HepG2 (cell line): ENCODE results near the gene TPM1. TPM values are rescaled to one million over a fixed set of nuclear protein-coding genes. Genes with fewer than 3 reads are reported as not detected.
A peak's percentile ranks its signal among the peaks of the same experiment; 100 is the strongest.

Experiments
- ATAC-seq: fragments of 200-7000 bp; cut with Tn5 transposase; 3 replicates; pipeline ENCODE4 v1.9.1; 2020; ENCODE audit warnings: mild to moderate bottlenecking, moderate library complexity
- BruUV-seq: library from RNA; stranded (reverse); fragments of 400-500 nt; replicated peaks from 2 replicates; lab custom pipeline; 2021; lab: Mats Ljungman, UMichigan
- CTCF ChIA-PET: fragments of 300-600 bp; formaldehyde crosslinking; extraction: SDS; loops from one replicate; lab custom pipeline; 2021; ENCODE audit warnings: low total read pairs, inconsistent platforms, low intra/inter-chr PET ratio; lab: Yijun Ruan, JAX
- POLR2A ChIA-PET: fragments of 350-600 bp; sonication (Branson Sonifier 250); formaldehyde crosslinking; loops from one replicate; lab custom pipeline; 2020; ENCODE audit warnings: antibody characterized with exemption, inconsistent platforms; lab: Yijun Ruan, JAX
- DNase-seq: peaks from one replicate; pipeline ENCODE4 v3.0.0-alpha.2; 2015; ENCODE audit warnings: low spot score
- FAIRE-seq: peaks from 3 replicates; lab custom pipeline; 2011; peaks lifted over from hg19 to GRCh38; lab: Jason Lieb, UNC
- H2AFZ ChIP-seq: one replicate; pipeline ENCODE4 v1.6.1; 2011; ENCODE audit warnings: low read length, inconsistent platforms
- H3K27ac ChIP-seq: fragments of 300-600 bp; 3 replicates; pipeline ENCODE4 v1.8.0; 2011; ENCODE audit warnings: mixed run types, mild to moderate bottlenecking, mixed read lengths, low read length, inconsistent platforms; ENCODE audit not compliant: insufficient read depth; ENCODE audit errors: extremely low read length
- H3K27me3 ChIP-seq, 2 experiments: fragments of 200-600 bp in 1 of 2; 2 replicates in 1 of 2; 3 replicates in 1 of 2; pipeline versions ENCODE4 v1.6.0 to v1.8.0; 2011; ENCODE audit warnings: low read length in 2 of 2, mild to moderate bottlenecking in 2 of 2, moderate library complexity in 2 of 2, inconsistent platforms in 1 of 2; ENCODE audit not compliant: insufficient read depth in 2 of 2, control insufficient read depth in 1 of 2
- H3K36me3 ChIP-seq, 2 experiments: fragments of 200-600 bp in 1 of 2; replicated peaks in 1 of 2; 2 replicates in 1 of 2; 3 replicates in 1 of 2; pipeline versions ENCODE4 v1.5.1 to v1.8.0; 2011; ENCODE audit warnings: low read length in 2 of 2, inconsistent platforms in 1 of 2; ENCODE audit not compliant: insufficient read depth in 2 of 2, control insufficient read depth in 1 of 2
- H3K4me1 ChIP-seq: 2 replicates; pipeline ENCODE4 v1.5.1; 2012; ENCODE audit warnings: low read length, inconsistent platforms; ENCODE audit not compliant: insufficient read depth
- H3K4me2 ChIP-seq: 2 replicates; pipeline ENCODE4 v1.6.0; 2011; ENCODE audit warnings: low read depth, low read length, inconsistent platforms
- H3K4me3 ChIP-seq, 3 experiments: fragments of 200-600 bp in 1 of 3; sonication (generic), shearing (Covaris generic) in 1 of 3; replicated peaks in 1 of 3; 2 replicates each; pipeline ENCODE4 v1.5.1; 2011 to 2016; ENCODE audit warnings: low read length in 3 of 3, inconsistent platforms in 2 of 3, low read depth in 2 of 3, mild to moderate bottlenecking in 2 of 3, control low read depth in 1 of 3, mixed read lengths in 1 of 3; ENCODE audit not compliant: insufficient read depth in 1 of 3
- H3K79me2 ChIP-seq: one replicate; pipeline ENCODE4 v1.6.1; 2011; ENCODE audit warnings: low read length, inconsistent platforms; ENCODE audit not compliant: insufficient read depth
- H3K9ac ChIP-seq: 2 replicates; pipeline ENCODE4 v1.6.0; 2011; ENCODE audit warnings: mild to moderate bottlenecking, low read depth, low read length, inconsistent platforms; ENCODE audit not compliant: insufficient read depth
- H3K9me3 ChIP-seq: 2 replicates; pipeline ENCODE4 v1.5.1; 2012; ENCODE audit warnings: mild to moderate bottlenecking, low read length
- H4K20me1 ChIP-seq: 2 replicates; pipeline ENCODE4 v1.6.0; 2011; ENCODE audit warnings: inconsistent platforms, mild to moderate bottlenecking, low read length, moderate library complexity; ENCODE audit not compliant: insufficient read depth
- AGO1 ChIP-seq: fragments of 200-400 bp; formaldehyde crosslinking; IDR thresholded peaks from 2 replicates; pipeline ENCODE4 v1.6.1; 2017; ENCODE audit warnings: mild to moderate bottlenecking, low read depth, low read length, moderate library complexity; ENCODE audit not compliant: poor library complexity, severe bottlenecking
- ATF7 ChIP-seq, 2 experiments: fragments of 450-650 bp in 1 of 2; sonication (generic) in 1 of 2; formaldehyde crosslinking in 1 of 2; IDR thresholded peaks; 2 replicates each; pipeline versions ENCODE4 v1.4.0 to v1.6.1; 2016 to 2020; ENCODE audit warnings: antibody characterized with exemption in 1 of 2, mild to moderate bottlenecking in 1 of 2, missing genetic modification reagents in 1 of 2
- CAMTA2 ChIP-seq: sonication (generic); formaldehyde crosslinking; IDR thresholded peaks from 2 replicates; pipeline ENCODE4 v1.4.0; 2020; ENCODE audit warnings: mild to moderate bottlenecking, missing genetic modification reagents, borderline replicate concordance
- CENPX ChIP-seq: sonication (generic); formaldehyde crosslinking; IDR thresholded peaks from 2 replicates; pipeline ENCODE4 v1.9.0; 2021; ENCODE audit warnings: mild to moderate bottlenecking, missing genetic modification reagents, moderate library complexity
- CREB1 ChIP-seq, 2 experiments: fragments of 450-650 bp in 1 of 2; IDR thresholded peaks; 2 replicates each; pipeline ENCODE4 v1.6.1; 2016 to 2017; ENCODE audit warnings: control low read depth in 1 of 2, mild to moderate bottlenecking in 1 of 2, missing compliant biosample characterization in 1 of 2, missing genetic modification characterization in 1 of 2
- MED13 ChIP-seq: sonication (generic); formaldehyde crosslinking; IDR thresholded peaks from 2 replicates; pipeline ENCODE4 v1.5.0; 2020; ENCODE audit warnings: missing genetic modification reagents
- MTF1 ChIP-seq: sonication (generic); formaldehyde crosslinking; IDR thresholded peaks from 2 replicates; pipeline ENCODE4 v1.5.0; 2020; ENCODE audit warnings: missing genetic modification reagents
- NAIF1 ChIP-seq: sonication (generic); formaldehyde crosslinking; IDR thresholded peaks from 2 replicates; pipeline ENCODE4 v1.5.0; 2020; ENCODE audit warnings: mild to moderate bottlenecking, missing genetic modification reagents, borderline replicate concordance
- ONECUT2 ChIP-seq: sonication (generic); formaldehyde crosslinking; IDR thresholded peaks from 2 replicates; pipeline ENCODE4 v1.4.0; 2020; ENCODE audit warnings: missing genetic modification reagents
- PAXIP1 ChIP-seq: sonication (generic); formaldehyde crosslinking; conservative IDR thresholded peaks from 2 replicates; pipeline ENCODE4 v1.4.0; 2020; ENCODE audit warnings: mild to moderate bottlenecking, missing genetic modification reagents, moderate library complexity
- PTBP1 ChIP-seq: fragments of 200-400 bp; formaldehyde crosslinking; IDR thresholded peaks from 2 replicates; pipeline ENCODE4 v1.6.1; 2018; ENCODE audit warnings: low read length, low read depth; ENCODE audit not compliant: poor library complexity, severe bottlenecking
- ZBTB43 ChIP-seq: sonication (generic); formaldehyde crosslinking; conservative IDR thresholded peaks from 2 replicates; pipeline ENCODE4 v1.4.0; 2020; ENCODE audit warnings: missing genetic modification reagents
- ZFP36 ChIP-seq: fragments of 150-350 bp; IDR thresholded peaks from 2 replicates; pipeline ENCODE4 v1.6.1; 2018; ENCODE audit warnings: borderline replicate concordance, low read length, low read depth; ENCODE audit not compliant: partially characterized antibody
- ZNF3 ChIP-seq: IDR thresholded peaks from 2 replicates; pipeline ENCODE4 v1.7.0; 2017; ENCODE audit warnings: inconsistent platforms
- ZNF691 ChIP-seq: sonication (generic); formaldehyde crosslinking; IDR thresholded peaks from 2 replicates; pipeline ENCODE4 v1.4.0; 2020; ENCODE audit warnings: missing genetic modification reagents, low read depth, mild to moderate bottlenecking, borderline replicate concordance
- ZNF7 ChIP-seq: IDR thresholded peaks from 2 replicates; pipeline ENCODE4 v1.6.1; 2016; ENCODE audit warnings: missing biosample characterization, missing genetic modification reagents
- ZNF720 ChIP-seq: sonication (generic); formaldehyde crosslinking; IDR thresholded peaks from 2 replicates; pipeline ENCODE4 v1.4.0; 2020; ENCODE audit warnings: missing genetic modification reagents
- ZNF788 ChIP-seq: sonication (generic); formaldehyde crosslinking; IDR thresholded peaks from 2 replicates; pipeline ENCODE4 v1.5.0; 2020; ENCODE audit warnings: mild to moderate bottlenecking, missing genetic modification reagents, borderline replicate concordance
- WGBS: methylation state at CpG from one replicate; pipeline ENCODE4 v1.1.6; 2017; ENCODE audit warnings: low lambda C conversion rate; 5-methylcytosine and 5-hydroxymethylcytosine counted together
- in situ Hi-C: cut with HindIII; loops from 2 replicates; pipeline ENCODE4 v1.10.0; 2017; ENCODE audit warnings: low pct_unique_long_range_greater_than_20kb; ENCODE audit not compliant: extremely low pct_ligation_motif_present
- intact Hi-C: fragments of 100-400 bp; cut with micrococcal nuclease; formaldehyde crosslinking; loops from one replicate; pipeline ENCODE4 v1.10.0; 2022; ENCODE audit not compliant: unreplicated experiment
- polyA plus RNA-seq, 8 experiments: library from polyadenylated mRNA; depleted of rRNA in 3 of 8; stranded (reverse) in 7 of 8; unstranded in 1 of 8; fragments of >200 nt; fragmentation: Illumina TruSeq in 4 of 8; extraction: Trizol in 4 of 8; gene quantifications; 2 replicates each; pipeline versions ENCODE4 v1.2.1 to v1.2.3, GENCODE V29; 2011 to 2016; ENCODE audit warnings: low read depth in 4 of 8, missing spikeins in 1 of 8, mixed read lengths in 1 of 8; ENCODE audit not compliant: insufficient read depth in 1 of 8
- total RNA-seq, 5 experiments: library from RNA; depleted of rRNA; stranded (reverse); fragments of >200 nt; fragmentation: Illumina TruSeq; extraction: Trizol; gene quantifications; 2 replicates each; pipeline ENCODE4 v1.2.3, GENCODE V29; 2016; ENCODE audit warnings: low read depth in 1 of 5

TPM1 gene
- total and polyA plus RNA-seq, 2 of the 13 experiments (the other 11 are each of a cell fraction or from before 2014, with no cell fraction given) = 98.9 to 109 TPM

- no peak for TF ChIP-seq PAXIP1 (CRISPR knock-in tag)
- TF ChIP-seq CENPX (CRISPR knock-in tag) = no peak
- no peak for TF ChIP-seq ZNF7 (CRISPR knock-in tag)
- TF ChIP-seq CREB1 (IDR thresholded peaks at IDR 0.05) = no peak
- no peak for TF ChIP-seq CREB1 (CRISPR knock-in tag; IDR thresholded peaks at IDR 0.05)
- no peak for TF ChIP-seq ZNF691 (CRISPR knock-in tag)
Measured at GRCh38 chr15:63070681-63071129, 28.2 kb downstream of the TPM1 start (continued).

- TSS peak; percentile 60 for BruUV-seq
- ATAC-seq = no peak
- CTCF ChIA-PET = no interaction called here
- TF ChIP-seq ZBTB43 (CRISPR knock-in tag) (no peak), NAIF1 (no peak), MED13 (CRISPR knock-in tag) (no peak), ZNF720 (CRISPR knock-in tag) (no peak), ATF7 (IDR thresholded peaks at IDR 0.05) (no peak), ATF7 (CRISPR knock-in tag; IDR thresholded peaks at IDR 0.05) (no peak), ZNF3 (CRISPR knock-in tag) (no peak), AGO1 (no peak), MTF1 (no peak), ONECUT2 (no peak), ZFP36 (no peak), PTBP1 (no peak), ZNF788 (no peak), CAMTA2 (no peak)
Measured at GRCh38 chr15:63071288-63071909, 28.9 kb downstream of the TPM1 start.

More at GRCh38 chr15:63071288-63071909, 28.9 kb downstream of the TPM1 start:
- POLR2A ChIA-PET = interaction anchor here (2.0 kb wide), 1 partner anchor 9 kb away, joined by 4 read pairs; no protein-coding TSS in a partner anchor
- Histone ChIP-seq H3K27me3 (no peaks in the 10 kb centered on the region), H3K4me1 (no peaks in the 10 kb centered on the region), H3K36me3 (peaks cover 8 to 42% of the 10 kb centered on the region in 2 experiments), H3K4me3 (no peak overlapping the region), H3K9me3 (no peaks in the 10 kb centered on the region), H3K4me2 (no peak overlapping the region), H3K9ac (no peak overlapping the region), H2AFZ (no peak overlapping the region), H3K79me2 (no peaks in the 10 kb centered on the region), H3K27ac (no peak overlapping the region), H4K20me1 (no peaks in the 10 kb centered on the region)
- in situ Hi-C loops (no loop called here), intact Hi-C loops (no loop called here)
- DNase-seq = no peak
- no peak for FAIRE-seq
- 79% methylated on average over 7 of the region's 8 CpGs for WGBS
